DMS153 (cell line): Measurements from ENCODE around the gene ZFP64.
"Not testable (repeated sequence)": the region's sequence is repeated elsewhere in the genome, so short reads cannot be mapped to it uniquely, and the experiment has no call there.

Experiments
- DNase-seq: peaks from one replicate; lab custom pipeline; 2025; lab: John Stamatoyannopoulos, UW

The ZFP64 gene

GRCh38 chr20:52201395-52201794, 9.8 kb upstream of the ZFP64 start:
- peak; percentile 87 for DNase-seq

GRCh38 chr20:52200870-52201269, 9.3 kb upstream of the ZFP64 start:
- peak; percentile 32 for DNase-seq

GRCh38 chr20:52196845-52197244, 5.3 kb upstream of the ZFP64 start:
- DNase-seq: no peak

- DNase-seq: peak; percentile 2
Observed at GRCh38 chr20:52193886-52194545, 2.4 kb upstream of the ZFP64 start.

- peak; percentile 16 for DNase-seq
Observed at GRCh38 chr20:52193133-52193532, 1.6 kb upstream of the ZFP64 start.

- not testable (repeated sequence) for DNase-seq
Observed at GRCh38 chr20:52192719-52193007, 1.1 kb upstream of the ZFP64 start.

GRCh38 chr20:52191916-52192718, 538 bp upstream of the ZFP64 start:
- peak; percentile 11 for DNase-seq

- DNase-seq: no peak
Observed at GRCh38 chr20:52190437-52191131, 995 bp downstream of the ZFP64 start.

GRCh38 chr20:52181766-52182165, 9.8 kb downstream of the ZFP64 start:
- DNase-seq: no peak

- DNase-seq: no peak
Observed at GRCh38 chr20:52180180-52180840, 11.3 kb downstream of the ZFP64 start.

- no peak for DNase-seq
Observed at GRCh38 chr20:52179331-52180179, 12.0 kb downstream of the ZFP64 start.

- DNase-seq: no peak
Observed at GRCh38 chr20:52178691-52179090, 12.9 kb downstream of the ZFP64 start.

- no peak for DNase-seq
Observed at GRCh38 chr20:52175840-52176239, 15.7 kb downstream of the ZFP64 start.

GRCh38 chr20:52172392-52173047, 19.1 kb downstream of the ZFP64 start:
- DNase-seq: no peak

GRCh38 chr20:52171025-52171424, 20.6 kb downstream of the ZFP64 start:
- DNase-seq: no peak

- no peak for DNase-seq
Observed at GRCh38 chr20:52168116-52168515, 23.5 kb downstream of the ZFP64 start.

GRCh38 chr20:52167232-52167840, 24.2 kb downstream of the ZFP64 start:
- no peak for DNase-seq

GRCh38 chr20:52166150-52166549, 25.4 kb downstream of the ZFP64 start:
- no peak for DNase-seq

GRCh38 chr20:52160621-52161204, 30.9 kb downstream of the ZFP64 start:
- DNase-seq: no peak

- no peak for DNase-seq
Observed at GRCh38 chr20:52160049-52160570, 31.5 kb downstream of the ZFP64 start.
